GM23248 (cell line): ENCODE measurements around the gene FAM217B. TPM values are rescaled to one million over a fixed set of nuclear protein-coding genes. Genes with fewer than 3 reads are reported as not detected.
A peak's percentile ranks its signal among the peaks of the same experiment; 100 is the strongest.

Experiments used
- DNase-seq: peaks from one replicate; pipeline ENCODE4 v3.0.0-alpha.2; 2015
- H2AFZ ChIP-seq: fragments of 200-600 bp; sonication (generic); 2 replicates; pipeline ENCODE4 v1.6.1; 2016; ENCODE audit warnings: antibody characterized with exemption
- H3F3A ChIP-seq: fragments of 200-600 bp; sonication (generic); 2 replicates; pipeline ENCODE4 v1.6.1; 2016; ENCODE audit warnings: mild to moderate bottlenecking, antibody characterized with exemption, mixed run types; ENCODE audit not compliant: insufficient read depth
- H3K27ac ChIP-seq: fragments of 200-600 bp; sonication (generic); 2 replicates; pipeline ENCODE4 v1.5.1; 2016; ENCODE audit warnings: mild to moderate bottlenecking
- H3K27me3 ChIP-seq: fragments of 200-600 bp; sonication (generic); replicated peaks from 2 replicates; pipeline ENCODE4 v1.6.1; 2016; ENCODE audit warnings: mild to moderate bottlenecking; ENCODE audit not compliant: insufficient read depth
- H3K36me3 ChIP-seq: fragments of 200-600 bp; sonication (generic); 2 replicates; pipeline ENCODE4 v1.6.1; 2016; ENCODE audit warnings: low read depth, mild to moderate bottlenecking
- H3K4me1 ChIP-seq: fragments of 200-600 bp; sonication (generic); 2 replicates; pipeline ENCODE4 v1.6.1; 2016; ENCODE audit warnings: mild to moderate bottlenecking; ENCODE audit not compliant: insufficient read depth
- H3K4me2 ChIP-seq: fragments of 200-600 bp; sonication (generic); one replicate; pipeline ENCODE4 v1.6.1; 2016; ENCODE audit warnings: mild to moderate bottlenecking; ENCODE audit not compliant: unreplicated experiment
- H3K4me3 ChIP-seq: fragments of 200-600 bp; sonication (generic); 2 replicates; pipeline ENCODE4 v1.5.1; 2016; ENCODE audit warnings: mild to moderate bottlenecking
- H3K79me2 ChIP-seq: fragments of 200-600 bp; sonication (generic); 2 replicates; pipeline ENCODE4 v1.6.1; 2016; ENCODE audit warnings: mild to moderate bottlenecking; ENCODE audit not compliant: insufficient read depth
- H3K9ac ChIP-seq: fragments of 200-600 bp; sonication (generic); 2 replicates; pipeline ENCODE4 v1.6.1; 2016; ENCODE audit warnings: mild to moderate bottlenecking
- H3K9me2 ChIP-seq: fragments of 200-600 bp; sonication (generic); 2 replicates; pipeline ENCODE4 v1.6.1; 2016; ENCODE audit warnings: mixed run types, mild to moderate bottlenecking, moderate library complexity; ENCODE audit not compliant: insufficient read depth
- H3K9me3 ChIP-seq: fragments of 200-600 bp; sonication (generic); one replicate; pipeline ENCODE4 v1.6.1; 2017; ENCODE audit warnings: low read depth
- H4K20me1 ChIP-seq: fragments of 200-600 bp; sonication (generic); 2 replicates; pipeline ENCODE4 v1.6.0; 2016; ENCODE audit not compliant: insufficient read depth
- EZH2 ChIP-seq: fragments of 200-600 bp; sonication (generic); IDR thresholded peaks from 2 replicates; pipeline ENCODE4 v1.6.1; 2018; ENCODE audit warnings: antibody characterized with exemption, mild to moderate bottlenecking; ENCODE audit not compliant: insufficient read depth, poor library complexity, severe bottlenecking
- EZH2phosphoT487 ChIP-seq: fragments of 200-600 bp; sonication (generic); IDR thresholded peaks from 2 replicates; pipeline ENCODE4 v1.6.1; 2018; ENCODE audit warnings: antibody characterized with exemption, moderate library complexity, mild to moderate bottlenecking, low read depth; ENCODE audit not compliant: insufficient read depth
- WGBS, 2 experiments: methylation state at CpG; one replicate each; pipeline ENCODE4 v1.1.6; 2015 to 2017; ENCODE audit warnings: low lambda C conversion rate in 2 of 2, low coverage in 1 of 2; ENCODE audit errors: missing lambda C conversion rate in 2 of 2; 5-methylcytosine and 5-hydroxymethylcytosine counted together
- in situ Hi-C: fragments of 300-500 bp; cut with MboI; formaldehyde crosslinking; loops from 2 replicates; pipeline ENCODE4 v1.15.0; 2020
- polyA plus RNA-seq: library from polyadenylated mRNA; unstranded; fragments of >200 nt; fragmentation: Nextera tagmentation; extraction: Ambion mirVana; gene quantifications from 2 replicates; pipeline ENCODE4 v1.2.1, GENCODE V29; 2016
- total RNA-seq: library from RNA; depleted of rRNA; stranded (reverse); fragments of >200 nt; shearing (Covaris generic); gene quantifications from 2 replicates; pipeline ENCODE4 v1.2.3, GENCODE V29; 2014; rRNA removed

FAM217B gene, protein sequence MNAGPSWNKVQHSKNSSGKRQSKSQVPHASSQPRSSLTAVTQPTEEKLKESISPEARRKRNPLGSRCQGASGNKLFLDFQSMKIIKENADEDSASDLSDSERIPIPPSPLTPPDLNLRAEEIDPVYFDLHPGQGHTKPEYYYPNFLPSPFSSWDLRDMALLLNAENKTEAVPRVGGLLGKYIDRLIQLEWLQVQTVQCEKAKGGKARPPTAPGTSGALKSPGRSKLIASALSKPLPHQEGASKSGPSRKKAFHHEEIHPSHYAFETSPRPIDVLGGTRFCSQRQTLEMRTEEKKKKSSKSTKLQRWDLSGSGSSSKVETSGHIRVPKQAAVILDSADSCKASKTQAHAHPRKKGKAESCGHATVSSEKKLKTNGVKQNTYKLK
- total RNA-seq (2.2 and 2.9 TPM in 2 replicates), polyA plus RNA-seq (8.6 and 9.5 TPM in 2 replicates)

DNA sequence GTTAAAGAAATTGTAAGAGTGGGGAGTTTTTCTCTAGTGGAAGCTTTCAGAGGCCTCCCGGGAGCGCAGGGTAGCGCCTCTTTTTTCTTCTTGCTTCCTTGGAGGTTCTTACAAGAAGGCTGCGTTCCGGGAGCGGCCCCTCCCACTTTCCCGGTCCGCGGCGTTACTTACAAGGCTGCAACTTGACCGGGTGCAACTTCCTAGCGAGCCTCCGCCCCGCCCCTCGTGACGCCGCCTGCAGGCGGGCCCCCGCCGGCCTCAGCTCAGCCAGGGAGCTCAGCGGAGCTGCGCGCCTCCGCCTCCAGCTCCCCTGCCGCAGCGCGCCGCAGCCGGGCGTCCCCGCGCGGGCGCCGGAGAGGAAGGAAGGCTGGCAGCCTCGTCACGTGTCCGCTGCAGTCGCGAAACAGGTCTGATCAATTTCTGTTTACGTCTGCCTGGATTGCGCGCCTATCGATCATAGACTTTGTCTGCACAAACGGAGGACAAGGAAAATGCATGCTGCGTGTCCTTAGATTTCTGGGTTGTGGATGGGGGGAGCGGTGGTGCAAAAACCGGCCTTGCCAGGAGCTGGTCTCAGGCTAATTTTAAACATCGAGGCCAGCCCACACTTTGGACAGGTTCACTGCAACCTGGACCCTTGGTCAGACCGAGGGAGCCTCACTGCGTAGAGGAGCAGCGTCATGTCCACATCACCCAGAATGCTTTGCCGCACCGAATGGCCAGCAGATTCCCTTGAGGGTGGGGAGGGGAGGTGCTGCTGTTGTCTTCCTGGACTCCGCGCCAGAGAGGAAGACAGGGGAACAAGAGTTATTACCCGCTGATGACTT, at the start of gene FAM217B, which contains the start of gene PPP1R3D:
TSS of gene FAM217B (plus strand) at position 261 of the 827 bp plus-strand sequence. CDS start 3,555 bp downstream, outside the sequence.
TSS of gene PPP1R3D (minus strand) at position 177 of the 827 bp plus-strand sequence. CDS start 374 bp downstream, outside the sequence.
- H2AFZ ChIP-seq, result peak within 1 kb of the TSS; percentile 98
- peak within 1 kb of the TSS; percentile 93 for H3K4me3 ChIP-seq
- H3K27me3 ChIP-seq, result no peaks in the 10 kb centered on the region
- DNase-seq, result peak; percentile 99
- H4K20me1 ChIP-seq, result no peaks in the 10 kb centered on the region; the same call in 1 of the 2 replicates
- in situ Hi-C loops, result no loop called here
- H3K27ac ChIP-seq, result peak within 1 kb of the TSS; percentile 99
- H3K4me2 ChIP-seq, result peak within 1 kb of the TSS; percentile 94
- H3K9me2 ChIP-seq, result no peaks in the 10 kb centered on the region
- no peaks in the 10 kb centered on the region for H3K9me3 ChIP-seq
- peak within 1 kb of the TSS; percentile 96 for H3K9ac ChIP-seq
- peaks cover 16% of the 10 kb centered on the region; the same call in 1 of the 2 replicates for H3K36me3 ChIP-seq
- TF ChIP-seq EZH2phosphoT487, result no peak
- TF ChIP-seq EZH2, result no peak
- H3K4me1 ChIP-seq, result peaks cover 37% of the 10 kb centered on the region
- peaks cover 37% of the 10 kb centered on the region for H3K79me2 ChIP-seq
- peaks cover 26% of the 10 kb centered on the region for H3F3A ChIP-seq
- WGBS, 2 experiments, result 1% methylated on average over 55 to 56 of the region's 57 CpGs

DNA sequence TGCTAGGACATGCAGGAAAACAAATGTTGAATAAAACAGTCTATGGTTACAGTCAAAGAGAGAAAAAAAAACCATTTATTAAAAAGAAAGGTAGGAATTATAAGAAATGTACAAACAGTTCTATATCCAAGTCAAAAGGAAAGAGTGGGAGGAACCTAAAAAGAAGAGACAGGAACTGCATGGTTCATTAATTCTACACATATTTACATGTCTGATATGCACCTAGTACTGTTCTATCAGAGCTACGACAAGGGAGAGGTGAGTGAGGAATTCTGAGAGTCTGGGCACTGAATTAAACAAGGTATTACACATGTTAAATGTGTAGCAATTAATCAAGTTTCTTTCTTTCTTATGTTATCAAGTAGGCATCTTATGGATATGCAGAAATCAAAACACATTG, 48.6 kb upstream of the FAM217B start:
- 91 to 95% methylated on average over 1 of the region's 1 CpG for WGBS, 2 experiments
- Histone ChIP-seq H3K27ac (no peak overlapping the region), H3K9ac (no peak overlapping the region), H3K27me3 (no peaks in the 10 kb centered on the region), H3K9me2 (no peaks in the 10 kb centered on the region), H3K79me2 (no peaks in the 10 kb centered on the region), H3K4me1 (no peaks in the 10 kb centered on the region), H3K4me3 (no peak overlapping the region), H3F3A (no peaks in the 10 kb centered on the region), H3K36me3 (no peaks in the 10 kb centered on the region), H2AFZ (no peak overlapping the region), H3K4me2 (no peak overlapping the region), H4K20me1 (no peaks in the 10 kb centered on the region), H3K9me3 (no peaks in the 10 kb centered on the region)
- in situ Hi-C loops, result no loop called here
- no peak for TF ChIP-seq EZH2
- TF ChIP-seq EZH2phosphoT487, result no peak
- no peak for DNase-seq

DNA sequence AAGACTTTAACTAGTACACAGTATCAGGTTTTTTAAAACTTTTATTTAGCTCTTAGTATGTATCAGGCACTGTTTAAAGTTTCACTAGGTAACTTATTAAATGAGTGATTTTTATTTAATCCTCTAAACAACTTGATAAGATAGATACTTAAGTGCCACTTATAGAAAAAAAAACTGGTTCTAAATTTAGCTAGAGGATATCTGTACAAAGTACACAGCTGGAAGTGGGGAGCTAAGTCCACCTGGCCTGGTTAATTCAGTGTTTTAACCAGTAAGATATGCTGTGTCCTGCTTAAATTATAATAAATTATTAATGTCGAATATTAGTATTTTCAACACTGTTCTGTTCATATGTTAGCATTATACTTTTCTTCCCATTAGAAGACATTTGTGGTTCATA, 44.3 kb upstream of the FAM217B start:
- TF ChIP-seq EZH2, result no peak
- no peak for TF ChIP-seq EZH2phosphoT487
- Histone ChIP-seq H3K9me2 (no peaks in the 10 kb centered on the region; the same call in 1 of the 2 replicates), H3K27me3 (no peaks in the 10 kb centered on the region), H3K9ac (no peak overlapping the region), H4K20me1 (no peaks in the 10 kb centered on the region), H3K4me2 (no peak overlapping the region), H3K36me3 (no peaks in the 10 kb centered on the region), H3K4me1 (no peaks in the 10 kb centered on the region), H3F3A (no peaks in the 10 kb centered on the region), H2AFZ (no peak overlapping the region), H3K79me2 (no peaks in the 10 kb centered on the region), H3K27ac (no peak overlapping the region), H3K9me3 (no peaks in the 10 kb centered on the region), H3K4me3 (no peak overlapping the region)
- in situ Hi-C loops, result no loop called here
- DNase-seq, result no peak
- 33 to 67% methylated on average over 1 of the region's 1 CpG for WGBS, 2 experiments

DNA sequence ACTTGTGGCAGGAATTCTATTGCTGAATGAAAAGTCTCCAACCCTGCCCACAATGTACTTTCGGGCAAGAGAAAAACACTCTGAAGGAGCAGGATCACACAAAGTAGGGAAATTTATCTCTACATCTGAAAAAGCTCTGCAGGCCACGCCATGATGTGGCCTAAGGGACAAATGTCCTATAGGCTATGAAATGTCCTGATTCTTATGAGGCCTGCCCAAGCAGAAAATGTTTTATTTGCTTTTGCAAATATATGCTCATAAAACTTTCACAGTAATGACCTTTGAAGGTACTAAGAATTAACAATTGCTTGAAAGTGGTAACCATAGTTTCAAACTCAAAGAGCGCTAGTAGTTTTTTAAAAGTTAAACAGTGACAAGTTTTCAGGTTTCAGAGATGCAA, 37.7 kb upstream of the FAM217B start:
- WGBS, 2 experiments, result 80 to 87% methylated on average over 3 of the region's 3 CpGs
- Histone ChIP-seq H3K27me3 (no peaks in the 10 kb centered on the region), H3F3A (no peaks in the 10 kb centered on the region), H3K9me2 (no peaks in the 10 kb centered on the region; the same call in 1 of the 2 replicates), H3K36me3 (no peaks in the 10 kb centered on the region), H3K9me3 (no peaks in the 10 kb centered on the region), H3K4me3 (no peak overlapping the region), H3K27ac (no peak overlapping the region), H3K4me2 (no peak overlapping the region), H3K79me2 (no peaks in the 10 kb centered on the region), H3K9ac (no peak overlapping the region), H4K20me1 (no peaks in the 10 kb centered on the region), H3K4me1 (no peaks in the 10 kb centered on the region), H2AFZ (no peak overlapping the region)
- DNase-seq, result no peak
- in situ Hi-C loops, result no loop called here
- TF ChIP-seq EZH2 (no peak), EZH2phosphoT487 (no peak)
